Natural killer cell (primary cell): Measurements from ENCODE around the gene NINJ1. TPM values are rescaled to one million over a fixed set of nuclear protein-coding genes. Genes with fewer than 3 reads are reported as not detected.

Experiments used
- ATAC-seq, 3 donors: fragments of 150-1000 bp in 2 of 3; fragments of 200-7000 bp in 1 of 3; cut with Tn5 transposase; 1 replicate in 1 of 3; 2 replicates in 2 of 3; pipeline ENCODE4 v1.10.0; 2021; ENCODE audit warnings: mild to moderate bottlenecking in 2 of 3, moderate library complexity in 2 of 3
- DNase-seq, 2 donors: peaks; one replicate each; pipeline versions ENCODE4 v3.0.0 to v3.0.0-alpha.2; 2013 to 2021; ENCODE audit warnings: mixed read lengths in 1 of 2
- H3K27ac ChIP-seq: one replicate; pipeline ENCODE4 v1.5.1; 2013; ENCODE audit warnings: mild to moderate bottlenecking, low read length
- H3K27me3 ChIP-seq: one replicate; pipeline ENCODE4 v1.6.1; 2013; ENCODE audit warnings: low read length; ENCODE audit not compliant: control insufficient read depth, insufficient read depth
- H3K36me3 ChIP-seq: one replicate; pipeline ENCODE4 v1.6.1; 2013; ENCODE audit warnings: low read length; ENCODE audit not compliant: control insufficient read depth, insufficient read depth
- H3K4me1 ChIP-seq: one replicate; pipeline ENCODE4 v1.6.1; 2013; ENCODE audit warnings: low read length; ENCODE audit not compliant: control insufficient read depth, insufficient read depth
- H3K4me3 ChIP-seq: one replicate; pipeline ENCODE4 v1.5.1; 2013; ENCODE audit warnings: low read length
- H3K9me3 ChIP-seq: one replicate; pipeline ENCODE4 v1.6.1; 2013; ENCODE audit warnings: low read length; ENCODE audit not compliant: control insufficient read depth, insufficient read depth
- H3K27ac Mint-ChIP-seq, 2 donors: one replicate each; pipeline ENCODE4 v1.8.0; 2022; ENCODE audit warnings: mild to moderate bottlenecking in 2 of 2, mixed read lengths in 2 of 2, moderate library complexity in 1 of 2
- H3K27me3 Mint-ChIP-seq, 2 donors: one replicate each; pipeline ENCODE4 v1.8.0; 2022; ENCODE audit warnings: low read depth in 2 of 2, mixed read lengths in 2 of 2
- H3K36me3 Mint-ChIP-seq: one replicate; pipeline ENCODE4 v1.8.0; 2022; ENCODE audit warnings: mixed read lengths
- H3K4me1 Mint-ChIP-seq, 2 donors: one replicate each; pipeline ENCODE4 v1.8.0; 2022; ENCODE audit warnings: mixed read lengths in 2 of 2
- H3K4me3 Mint-ChIP-seq: one replicate; pipeline ENCODE4 v1.8.0; 2022; ENCODE audit warnings: mild to moderate bottlenecking, moderate library complexity, mixed read lengths
- H3K9me3 Mint-ChIP-seq, 2 donors: one replicate each; pipeline ENCODE4 v1.8.0; 2022; ENCODE audit warnings: mixed read lengths in 2 of 2
- WGBS: methylation state at CpG from one replicate; pipeline ENCODE4 v1.1.7; 2013; ENCODE audit warnings: missing lambda C conversion rate; ENCODE audit not compliant: insufficient coverage; 5-methylcytosine and 5-hydroxymethylcytosine counted together
- intact Hi-C: fragments of 100-400 bp; cut with micrococcal nuclease; formaldehyde crosslinking; loops from one replicate; pipeline ENCODE4 v1.14.2; 2022
- total RNA-seq, 4 donors: library from RNA; stranded (reverse); fragments of 120-200 nt in 1 of 4; gene quantifications; one replicate each; pipeline versions ENCODE4 v1.2.3 to v1.2.4, GENCODE V29; 2013 to 2022
- TF ChIP-seq, protein P1 (sequence below): fragments of 200-600 bp; IDR thresholded peaks from one replicate; pipeline ENCODE4 v1.8.0; 2022; ENCODE audit warnings: antibody characterized with exemption

Gene NINJ1, protein sequence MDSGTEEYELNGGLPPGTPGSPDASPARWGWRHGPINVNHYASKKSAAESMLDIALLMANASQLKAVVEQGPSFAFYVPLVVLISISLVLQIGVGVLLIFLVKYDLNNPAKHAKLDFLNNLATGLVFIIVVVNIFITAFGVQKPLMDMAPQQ
- total RNA-seq, result 100 to 1,000 TPM in 1 of 3 donors, 10 to 100 TPM in 2; 87.3 to 121 (median 93.8) TPM
- total RNA-seq (2013), result 12.0 TPM

DNA sequence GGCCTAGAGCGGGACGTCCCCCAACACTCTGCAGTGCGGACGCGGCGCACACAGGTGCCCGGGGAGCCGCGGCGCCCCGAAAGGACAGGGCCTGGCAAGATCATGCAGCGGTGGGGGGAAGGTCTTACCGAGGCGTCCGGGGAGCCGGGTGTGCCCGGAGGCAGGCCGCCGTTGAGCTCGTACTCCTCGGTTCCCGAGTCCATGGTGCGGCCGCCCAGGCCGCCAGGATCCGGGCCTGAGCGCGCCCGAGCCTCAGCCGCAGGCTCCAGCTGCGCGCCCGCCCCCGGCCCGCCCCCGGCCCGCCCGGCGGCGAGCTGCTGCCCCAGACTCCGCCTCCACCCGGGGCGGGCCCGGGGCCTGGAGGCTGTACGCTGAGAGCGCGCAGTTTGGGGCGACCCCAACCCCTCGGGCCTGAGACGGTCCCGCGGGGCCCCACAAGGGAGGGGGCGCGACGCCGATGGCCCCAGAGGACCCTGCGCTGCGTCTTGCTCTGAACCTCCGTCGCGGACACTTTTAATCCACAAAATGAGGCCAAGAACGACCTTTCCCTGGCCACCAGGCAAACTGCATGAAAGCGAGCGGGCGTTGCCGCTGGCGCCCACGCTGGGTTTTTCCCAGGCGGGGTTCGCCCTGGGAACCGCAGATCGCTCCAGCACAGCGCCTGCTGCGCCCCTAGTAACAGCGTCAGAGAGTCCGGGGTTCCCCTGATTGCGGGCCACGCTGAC lies at the start of gene NINJ1:
TSS of gene NINJ1 (minus strand) at position 237 of the 725 bp plus-strand sequence. CDS start at position 203, 34 bp downstream.
- H3K4me1 ChIP-seq, result peaks cover 46% of the 10 kb centered on the region
- H3K27ac Mint-ChIP-seq, result peak within 1 kb of the TSS; percentile 90 to 97

DNA sequence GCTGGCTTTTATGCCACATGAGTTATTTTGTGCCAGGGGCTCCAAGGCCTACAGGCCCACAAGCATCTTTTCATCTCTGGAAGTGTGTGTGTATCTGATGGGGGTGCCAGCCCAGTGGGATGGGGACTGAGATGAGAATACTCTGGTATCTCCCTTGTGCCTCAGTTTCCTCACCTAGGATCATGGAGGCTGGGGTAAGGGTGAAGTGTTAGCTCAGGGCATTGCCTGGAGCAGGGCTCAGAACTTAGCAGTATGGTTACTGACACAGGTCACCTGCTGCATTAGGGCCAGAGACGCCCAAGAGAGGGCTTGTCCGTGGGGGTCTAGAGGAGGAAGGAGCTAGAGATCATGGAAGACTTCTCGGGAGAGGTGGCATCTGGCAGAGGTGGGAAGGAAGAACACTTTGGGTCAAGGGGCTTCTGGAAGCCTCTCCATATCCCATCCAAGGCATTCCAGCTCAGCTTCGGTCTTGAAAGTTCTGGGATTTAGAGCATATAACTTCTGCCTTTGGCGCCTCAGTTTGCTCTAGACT lies 49.1 kb upstream of the NINJ1 start:
- H3K4me3 Mint-ChIP-seq, result peak overlapping the region; percentile 76
- no peaks in the 10 kb centered on the region for H3K9me3 ChIP-seq
- 76% methylated on average over 5 of the region's 5 CpGs for WGBS
- DNase-seq (no peak), ATAC-seq (no peak)
- peaks cover 19% of the 10 kb centered on the region for H3K27me3 ChIP-seq
- H3K4me1 ChIP-seq, result peaks cover 10% of the 10 kb centered on the region
- TF ChIP-seq, protein P1, sequence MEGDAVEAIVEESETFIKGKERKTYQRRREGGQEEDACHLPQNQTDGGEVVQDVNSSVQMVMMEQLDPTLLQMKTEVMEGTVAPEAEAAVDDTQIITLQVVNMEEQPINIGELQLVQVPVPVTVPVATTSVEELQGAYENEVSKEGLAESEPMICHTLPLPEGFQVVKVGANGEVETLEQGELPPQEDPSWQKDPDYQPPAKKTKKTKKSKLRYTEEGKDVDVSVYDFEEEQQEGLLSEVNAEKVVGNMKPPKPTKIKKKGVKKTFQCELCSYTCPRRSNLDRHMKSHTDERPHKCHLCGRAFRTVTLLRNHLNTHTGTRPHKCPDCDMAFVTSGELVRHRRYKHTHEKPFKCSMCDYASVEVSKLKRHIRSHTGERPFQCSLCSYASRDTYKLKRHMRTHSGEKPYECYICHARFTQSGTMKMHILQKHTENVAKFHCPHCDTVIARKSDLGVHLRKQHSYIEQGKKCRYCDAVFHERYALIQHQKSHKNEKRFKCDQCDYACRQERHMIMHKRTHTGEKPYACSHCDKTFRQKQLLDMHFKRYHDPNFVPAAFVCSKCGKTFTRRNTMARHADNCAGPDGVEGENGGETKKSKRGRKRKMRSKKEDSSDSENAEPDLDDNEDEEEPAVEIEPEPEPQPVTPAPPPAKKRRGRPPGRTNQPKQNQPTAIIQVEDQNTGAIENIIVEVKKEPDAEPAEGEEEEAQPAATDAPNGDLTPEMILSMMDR, result no peak
- no peaks in the 10 kb centered on the region for H3K4me1 Mint-ChIP-seq
- no peaks in the 10 kb centered on the region for H3K36me3 ChIP-seq
- peaks cover 40 to 55% of the 10 kb centered on the region in 2 donors for H3K27me3 Mint-ChIP-seq
- intact Hi-C loops, result no loop called here
- H3K27ac ChIP-seq, result no peak overlapping the region
- no peak overlapping the region for H3K27ac Mint-ChIP-seq
- H3K9me3 Mint-ChIP-seq, result no peaks in the 10 kb centered on the region
- H3K36me3 Mint-ChIP-seq, result no peaks in the 10 kb centered on the region
- H3K4me3 ChIP-seq, result no peak overlapping the region

More for the DNA sequence above, at the start of gene NINJ1:
- under 1% methylated on average over 78 of the region's 78 CpGs for WGBS
- Mint-ChIP-seq H3K9me3 (no peaks in the 10 kb centered on the region), H3K27me3 (peaks cover 0 to 5% of the 10 kb centered on the region in 2 donors), H3K36me3 (no peaks in the 10 kb centered on the region), H3K4me1 (peaks cover 27 to 31% of the 10 kb centered on the region in 2 donors), H3K4me3 (peak within 1 kb of the TSS; percentile 88)
- intact Hi-C loops, result loop anchor here (5.0 to 10.0 kb wide), 2 partner anchors 37 to 321 kb away; partner anchors contain the start of genes CARD19, FAM120A and FAM120AOS
- Histone ChIP-seq H3K9me3 (peaks cover 3% of the 10 kb centered on the region), H3K4me3 (peak within 1 kb of the TSS; percentile 89), H3K27ac (peak within 1 kb of the TSS; percentile 89), H3K36me3 (no peaks in the 10 kb centered on the region), H3K27me3 (no peaks in the 10 kb centered on the region)
- TF ChIP-seq, protein P1, result no peak
- peak; percentile 82 to 97 for DNase-seq
- peak; percentile 76 to 88 (median 79) for ATAC-seq

DNA sequence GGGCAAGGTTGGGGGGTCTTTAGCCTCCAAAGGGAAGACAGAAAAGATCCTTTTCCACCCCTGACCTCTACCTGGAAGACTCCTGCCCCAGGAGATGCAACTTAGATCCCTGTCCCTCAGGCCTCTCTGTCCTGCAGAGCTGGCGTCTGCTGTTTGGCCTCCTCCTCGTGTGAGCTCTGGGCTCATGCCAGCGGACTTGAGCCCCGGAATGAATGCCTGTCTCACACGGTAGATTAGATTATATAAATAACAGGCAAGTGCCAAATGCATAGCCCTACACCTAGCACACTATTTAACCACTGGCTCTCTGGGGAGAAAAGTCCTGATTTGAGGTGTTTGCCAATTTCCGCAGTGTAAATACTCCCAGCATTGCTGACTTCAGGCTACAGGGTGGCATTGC lies 48.5 kb upstream of the NINJ1 start:
- Mint-ChIP-seq H3K27me3 (peaks cover 38 to 49% of the 10 kb centered on the region in 2 donors), H3K4me1 (no peaks in the 10 kb centered on the region), H3K4me3 (peak overlapping the region; percentile 56), H3K27ac (no peak overlapping the region), H3K9me3 (no peaks in the 10 kb centered on the region), H3K36me3 (no peaks in the 10 kb centered on the region)
- DNase-seq (no peak), ATAC-seq (no peak)
- TF ChIP-seq, protein P1, result no peak
- no peaks in the 10 kb centered on the region for H3K36me3 ChIP-seq
- H3K9me3 ChIP-seq, result no peaks in the 10 kb centered on the region
- peaks cover 19% of the 10 kb centered on the region for H3K27me3 ChIP-seq
- 88% methylated on average over 5 of the region's 6 CpGs for WGBS
- intact Hi-C loops, result no loop called here
- H3K4me3 ChIP-seq, result no peak overlapping the region
- H3K4me1 ChIP-seq, result peaks cover 10% of the 10 kb centered on the region
- no peak overlapping the region for H3K27ac ChIP-seq
